H1 (cell line): ENCODE data around the gene MAPK4. TPM values are rescaled to one million over a fixed set of nuclear protein-coding genes. Genes with fewer than 3 reads are reported as not detected.
"Not testable (repeated sequence)": the region's sequence is repeated elsewhere in the genome, so short reads cannot be mapped to it uniquely, and the experiment has no call there.

Experiments
- CTCF ChIA-PET: fragments of 300-600 bp; sonication (Branson Sonifier 250); formaldehyde crosslinking; loops from one replicate; lab custom pipeline; 2021; ENCODE audit not compliant: partially characterized antibody; lab: Charles Lee
- POLR2A ChIA-PET: fragments of 300-600 bp; sonication (Branson Sonifier 250); formaldehyde crosslinking; loops from one replicate; lab custom pipeline; 2021; ENCODE audit warnings: inconsistent platforms; ENCODE audit not compliant: partially characterized antibody; lab: Charles Lee
- DNase-seq, 2 experiments: peaks; one replicate each; pipeline versions ENCODE4 v3.0.0 to v3.0.0-alpha.2; 2010 to 2022; ENCODE audit warnings: low spot score in 2 of 2, low read depth in 1 of 2, mixed read lengths in 1 of 2
- FAIRE-seq: peaks from 2 replicates; lab custom pipeline; 2011; peaks lifted over from hg19 to GRCh38; lab: Jason Lieb, UNC
- H2AFZ ChIP-seq: 2 replicates; pipeline ENCODE4 v1.8.1; 2012; ENCODE audit warnings: low read length, inconsistent platforms
- H2AK5ac ChIP-seq: 2 replicates; pipeline ENCODE4 v1.6.1; 2013; ENCODE audit warnings: low read depth, low read length
- H2BK120ac ChIP-seq: replicated peaks from 2 replicates; pipeline ENCODE3; 2013; ENCODE audit warnings: low read depth, low read length, inconsistent platforms
- H2BK12ac ChIP-seq: 2 replicates; pipeline ENCODE4 v1.6.1; 2013; ENCODE audit warnings: low read depth, low read length
- H2BK15ac ChIP-seq: 2 replicates; pipeline ENCODE4 v1.6.1; 2013; ENCODE audit warnings: low read length
- H2BK20ac ChIP-seq: 2 replicates; pipeline ENCODE4 v1.6.1; 2013; ENCODE audit warnings: low read length
- H2BK5ac ChIP-seq: 2 replicates; pipeline ENCODE4 v1.6.1; 2013; ENCODE audit warnings: low read depth, low read length
- H3K14ac ChIP-seq: 2 replicates; pipeline ENCODE4 v1.6.1; 2013; ENCODE audit warnings: inconsistent platforms; ENCODE audit not compliant: insufficient read length
- H3K18ac ChIP-seq: 2 replicates; pipeline ENCODE4 v1.6.1; 2013; ENCODE audit warnings: low read length; ENCODE audit errors: extremely low read depth
- H3K23ac ChIP-seq: 2 replicates; pipeline ENCODE4 v1.6.1; 2013; ENCODE audit warnings: inconsistent platforms; ENCODE audit not compliant: insufficient read length
- H3K23me2 ChIP-seq: 2 replicates; pipeline ENCODE4 v1.6.1; 2013; ENCODE audit warnings: low read depth, low read length
- H3K27ac ChIP-seq: 2 replicates; pipeline ENCODE4 v1.6.1; 2011; ENCODE audit warnings: low read depth, low read length, inconsistent platforms
- H3K27me3 ChIP-seq, 4 experiments: replicated peaks in 1 of 4; 1 replicate in 1 of 4; 2 replicates in 3 of 4; pipeline versions ENCODE4 v1.6.1 to v1.8.1; 2011 to 2013; ENCODE audit warnings: low read length in 3 of 4, mild to moderate bottlenecking in 3 of 4, inconsistent platforms in 2 of 4, mixed read lengths in 2 of 4, moderate library complexity in 1 of 4; ENCODE audit not compliant: control insufficient read depth in 3 of 4, insufficient read depth in 3 of 4; ENCODE audit errors: extremely low read depth in 1 of 4
- H3K36me3 ChIP-seq, 4 experiments: 2 replicates each; pipeline versions ENCODE4 v1.6.1 to v1.8.1; 2011 to 2013; ENCODE audit warnings: mild to moderate bottlenecking in 4 of 4, low read length in 3 of 4, moderate library complexity in 2 of 4, control low read depth in 1 of 4, inconsistent platforms in 1 of 4; ENCODE audit not compliant: insufficient read depth in 4 of 4, control insufficient read depth in 2 of 4
- H3K4ac ChIP-seq: replicated peaks from 2 replicates; pipeline ENCODE3; 2013; ENCODE audit warnings: low read length, low read depth, mixed read lengths, inconsistent platforms; ENCODE audit not compliant: insufficient read length
- H3K4me1 ChIP-seq, 4 experiments: replicated peaks in 1 of 4; 1 replicate in 1 of 4; 2 replicates in 3 of 4; pipeline versions ENCODE4 v1.6.1 to v1.8.1; 2011 to 2013; ENCODE audit warnings: low read length in 3 of 4, inconsistent platforms in 2 of 4, mixed read lengths in 1 of 4; ENCODE audit not compliant: insufficient read depth in 4 of 4, control insufficient read depth in 3 of 4
- H3K4me2 ChIP-seq, 2 experiments: 2 replicates each; pipeline versions ENCODE4 v1.6.1 to v1.8.1; 2011 to 2013; ENCODE audit warnings: low read depth in 2 of 2, low read length in 2 of 2, control low read depth in 1 of 2, inconsistent platforms in 1 of 2, mild to moderate bottlenecking in 1 of 2; ENCODE audit not compliant: insufficient read depth in 1 of 2
- H3K4me3 ChIP-seq, 4 experiments: fragments of 200-600, 300-600 bp in 1 of 4; sonication (generic), shearing (Covaris generic), sonication (Bioruptor Twin) in 1 of 4; 2 replicates each; pipeline versions ENCODE4 v1.5.1 to v1.8.1; 2011 to 2016; ENCODE audit warnings: low read length in 4 of 4, low read depth in 3 of 4, control low read depth in 2 of 4, inconsistent platforms in 2 of 4, mild to moderate bottlenecking in 2 of 4, mixed read lengths in 1 of 4, moderate library complexity in 1 of 4; ENCODE audit not compliant: insufficient read depth in 2 of 4; ENCODE audit errors: extremely low read depth in 1 of 4
- H3K56ac ChIP-seq: replicated peaks from 2 replicates; pipeline ENCODE3; 2013; ENCODE audit warnings: low read depth, mild to moderate bottlenecking, mixed read lengths, low read length, inconsistent platforms; ENCODE audit not compliant: insufficient read length
- H3K79me1 ChIP-seq: 2 replicates; pipeline ENCODE4 v1.6.1; 2013; ENCODE audit warnings: low read depth, low read length, control low read depth
- H3K79me2 ChIP-seq, 2 experiments: 2 replicates each; pipeline versions ENCODE4 v1.6.1 to v1.8.1; 2012 to 2013; ENCODE audit warnings: low read length in 2 of 2, mild to moderate bottlenecking in 2 of 2, inconsistent platforms in 1 of 2; ENCODE audit not compliant: insufficient read depth in 2 of 2, control insufficient read depth in 1 of 2
- H3K9ac ChIP-seq, 4 experiments: replicated peaks in 1 of 4; 1 replicate in 1 of 4; 2 replicates in 3 of 4; pipeline versions ENCODE4 v1.6.1 to v1.8.1; 2011 to 2013; ENCODE audit warnings: low read depth in 3 of 4, low read length in 3 of 4, control low read depth in 2 of 4, mild to moderate bottlenecking in 2 of 4, moderate library complexity in 2 of 4, inconsistent platforms in 1 of 4; ENCODE audit errors: extremely low read depth in 1 of 4
- H3K9me3 ChIP-seq, 2 experiments: 2 replicates each; pipeline versions ENCODE4 v1.6.1 to v1.8.1; 2012 to 2013; ENCODE audit warnings: mild to moderate bottlenecking in 2 of 2, moderate library complexity in 2 of 2, control low read depth in 1 of 2, inconsistent platforms in 1 of 2, low read depth in 1 of 2, low read length in 1 of 2, mixed read lengths in 1 of 2; ENCODE audit not compliant: insufficient read depth in 2 of 2
- H4K20me1 ChIP-seq, 2 experiments: replicated peaks in 1 of 2; 2 replicates each; pipeline versions ENCODE3 to v1.8.1; 2011 to 2013; ENCODE audit warnings: inconsistent platforms in 2 of 2, low read length in 2 of 2, mild to moderate bottlenecking in 1 of 2; ENCODE audit not compliant: insufficient read depth in 2 of 2, control insufficient read depth in 1 of 2
- H4K5ac ChIP-seq: 2 replicates; pipeline ENCODE4 v1.6.1; 2013; ENCODE audit warnings: low read length, low read depth, mixed read lengths, inconsistent platforms; ENCODE audit not compliant: insufficient read length
- H4K8ac ChIP-seq: 2 replicates; pipeline ENCODE4 v1.8.0; 2013; ENCODE audit warnings: mild to moderate bottlenecking, moderate library complexity, low read length, inconsistent platforms; ENCODE audit not compliant: insufficient read depth; ENCODE audit errors: extremely low read depth
- H4K91ac ChIP-seq: replicated peaks from 2 replicates; pipeline ENCODE3; 2013; ENCODE audit warnings: low read length, mixed read lengths, inconsistent platforms; ENCODE audit not compliant: insufficient read length
- WGBS, 2 experiments: shearing (Covaris generic) in 1 of 2; methylation state at CpG; one replicate each; pipeline versions ENCODE4 v1.1.6 to v1.1.7; 2013 to 2015; ENCODE audit warnings: low lambda C conversion rate in 2 of 2, mixed read lengths in 2 of 2, inconsistent platforms in 1 of 2, low coverage in 1 of 2, missing lambda C conversion rate in 1 of 2; ENCODE audit not compliant: insufficient replicate concordance in 2 of 2, insufficient coverage in 1 of 2, insufficient read length in 1 of 2; ENCODE audit errors: extremely low coverage in 1 of 2, missing lambda C conversion rate in 1 of 2; 5-methylcytosine and 5-hydroxymethylcytosine counted together
- polyA plus RNA-seq, 7 experiments: library from polyadenylated mRNA; depleted of rRNA in 3 of 7; stranded (reverse) in 5 of 7; unstranded in 2 of 7; fragments of >200 nt in 5 of 7; fragments of 200-250 nt in 2 of 7; gene quantifications; 1 replicate in 5 of 7; 2 replicates in 1 of 7; 4 replicates in 1 of 7; pipeline versions ENCODE4 v1.2.1 to v1.2.3, GENCODE V29; 2011 to 2013; ENCODE audit warnings: missing spikeins in 2 of 7, mixed read lengths in 2 of 7
- total RNA-seq: library from RNA; stranded (reverse); fragmentation: NEBNext Ultra II Directional; extraction: Animal tissue kit (Norgen Biotek cat#: 25700); gene quantifications from 2 replicates; pipeline ENCODE4 v1.2.1, GENCODE V29; 2021

MAPK4 gene
- total and polyA plus RNA-seq, 2 of the 8 experiments (the other 6 are each of a cell fraction or from before 2014, with no cell fraction given): 3.2 to 3.7 TPM

DNA sequence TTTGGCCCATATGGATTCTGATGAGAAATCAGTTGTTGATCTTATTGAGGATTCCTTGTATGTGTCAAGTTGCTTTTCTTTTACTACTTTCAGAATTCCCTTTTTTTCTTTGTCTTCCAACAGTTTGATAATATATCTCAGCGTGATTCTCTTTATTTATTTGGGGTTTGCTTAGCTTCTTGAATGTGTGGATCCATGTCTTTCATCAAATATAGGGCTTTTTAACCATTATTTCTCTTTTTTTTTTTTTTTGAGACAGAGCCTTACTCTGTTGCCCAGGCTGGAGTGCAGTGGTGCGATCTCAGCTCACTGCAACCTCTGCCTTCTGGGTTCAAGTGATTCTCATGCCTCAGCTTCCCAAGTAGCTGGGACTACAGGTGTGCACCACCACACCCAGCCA is 26.1 kb upstream of the MAPK4 start:
- H4K91ac ChIP-seq, H3K4me3 ChIP-seq, H3K4me2 ChIP-seq, H3K9ac ChIP-seq, H2BK20ac ChIP-seq, H3K79me1 ChIP-seq, H4K20me1 ChIP-seq, DNase-seq, H2AK5ac ChIP-seq, H2BK12ac ChIP-seq, H3K18ac ChIP-seq, H2BK120ac ChIP-seq, H3K23ac ChIP-seq, H3K4me1 ChIP-seq, H3K23me2 ChIP-seq, FAIRE-seq, H3K27me3 ChIP-seq, H3K56ac ChIP-seq, H3K14ac ChIP-seq, H2BK15ac ChIP-seq, POLR2A ChIA-PET, H3K27ac ChIP-seq, H4K5ac ChIP-seq, H3K79me2 ChIP-seq, H4K8ac ChIP-seq, H2AFZ ChIP-seq, H3K4ac ChIP-seq, H2BK5ac ChIP-seq, H3K36me3 ChIP-seq: not testable (repeated sequence)
- CTCF ChIA-PET: interaction anchor here (0.6 kb wide), 2 partner anchors 23 to 29 kb away, joined by 3 read pairs; no protein-coding TSS in a partner anchor
- H3K9me3 ChIP-seq: peaks cover 21 to 28% of the 10 kb centered on the region in 2 experiments; a peak in 3 of 4 replicates
- 88% methylated on average over 1 of the region's 2 CpGs; no CpG with 5 or more reads in 1 of the 2 experiments for WGBS, 2 experiments

DNA sequence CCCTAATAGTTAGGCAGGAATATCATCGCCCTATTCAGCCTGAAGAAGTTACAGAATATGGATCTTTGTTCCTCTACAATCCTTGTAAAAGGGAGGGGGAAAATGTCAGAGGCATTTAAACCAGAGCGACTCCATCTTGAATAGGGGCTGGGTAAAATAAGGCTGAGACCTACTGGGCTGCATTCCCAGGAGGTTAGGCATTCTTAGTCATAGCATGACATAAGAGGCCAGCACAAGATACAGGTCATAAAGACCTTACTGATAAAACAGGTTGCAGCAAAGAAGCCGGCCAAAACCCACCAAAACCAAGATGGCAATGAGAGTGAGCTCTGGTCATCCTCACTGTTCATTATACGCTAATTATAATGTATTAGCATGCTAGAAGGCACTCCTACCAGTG is 15.4 kb upstream of the MAPK4 start:
- H2AK5ac ChIP-seq, H3K9ac ChIP-seq, H3K4me1 ChIP-seq, H2BK20ac ChIP-seq, H3K14ac ChIP-seq, H3K18ac ChIP-seq, H3K27ac ChIP-seq, H4K20me1 ChIP-seq, H2AFZ ChIP-seq, H2BK5ac ChIP-seq, H3K4ac ChIP-seq, FAIRE-seq, H3K4me2 ChIP-seq, H3K23me2 ChIP-seq, H3K23ac ChIP-seq, H3K4me3 ChIP-seq, H3K79me2 ChIP-seq, H4K5ac ChIP-seq, DNase-seq, H3K36me3 ChIP-seq, H4K91ac ChIP-seq, H3K79me1 ChIP-seq, H2BK120ac ChIP-seq, H2BK12ac ChIP-seq, H2BK15ac ChIP-seq, H4K8ac ChIP-seq, POLR2A ChIA-PET, H3K9me3 ChIP-seq, H3K56ac ChIP-seq, H3K27me3 ChIP-seq: not testable (repeated sequence)
- 90% methylated on average over 4 of the region's 4 CpGs; no CpG with 5 or more reads in 1 of the 2 experiments for WGBS, 2 experiments
- CTCF ChIA-PET: interaction anchor here (0.7 kb wide), 1 partner anchor 40 kb away, joined by 3 read pairs; no protein-coding TSS in a partner anchor
